ENCODE data around the gene AMFR.
"Not testable (repeated sequence)": the region's sequence is repeated elsewhere in the genome, so short reads cannot be mapped to it uniquely, and the experiment has no call there.

Gene AMFR

DNA sequence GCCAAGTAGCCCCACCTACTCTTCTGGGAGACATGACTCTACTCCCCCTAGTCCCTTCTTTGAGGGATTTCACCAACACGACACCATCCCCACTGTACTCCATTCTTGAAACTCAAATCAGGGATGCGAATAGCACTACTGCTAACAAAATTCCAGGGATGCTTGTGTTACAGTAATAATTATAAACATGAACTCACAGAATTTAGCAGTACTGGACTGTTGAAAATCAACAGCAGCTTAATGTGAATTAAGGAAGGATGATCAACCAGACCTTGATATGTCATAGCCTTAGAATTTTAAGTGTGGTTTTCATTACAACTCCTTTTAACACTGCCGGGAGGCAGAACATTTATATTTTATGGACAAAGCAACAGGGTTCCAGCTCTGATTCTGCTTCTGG is 37.9 kb downstream of the AMFR start:
- no peak for DNase-seq

DNA sequence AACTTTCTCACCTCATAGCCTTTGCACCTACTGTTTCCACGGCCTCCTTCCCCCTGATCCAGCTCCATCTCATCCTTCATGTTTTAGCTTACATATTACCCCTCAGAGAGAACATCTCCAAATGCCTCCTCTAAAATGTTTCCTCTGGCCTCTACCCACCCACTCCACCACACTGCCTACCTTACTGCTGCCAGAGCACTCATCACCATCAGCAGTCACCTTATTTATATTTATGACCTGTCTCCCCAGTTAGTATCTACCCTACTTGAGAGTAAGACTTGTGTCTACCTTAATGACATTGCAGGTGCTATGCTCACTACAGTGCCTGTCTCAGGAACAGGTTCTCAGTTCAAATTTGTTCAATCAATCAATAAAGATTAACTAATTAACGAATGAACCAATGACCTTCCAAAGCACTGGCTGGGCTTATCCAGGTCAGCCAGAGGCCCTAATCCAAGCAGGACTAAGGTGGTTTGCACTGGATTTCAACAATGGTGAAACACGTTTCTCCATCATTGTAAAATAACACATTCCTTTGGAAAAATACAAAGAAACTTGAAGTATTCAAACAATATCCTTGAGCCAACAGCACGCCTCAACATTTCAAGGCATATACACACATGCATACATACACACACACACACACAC is 41.1 kb downstream of the AMFR start:
- DNase-seq: no peak

DNA sequence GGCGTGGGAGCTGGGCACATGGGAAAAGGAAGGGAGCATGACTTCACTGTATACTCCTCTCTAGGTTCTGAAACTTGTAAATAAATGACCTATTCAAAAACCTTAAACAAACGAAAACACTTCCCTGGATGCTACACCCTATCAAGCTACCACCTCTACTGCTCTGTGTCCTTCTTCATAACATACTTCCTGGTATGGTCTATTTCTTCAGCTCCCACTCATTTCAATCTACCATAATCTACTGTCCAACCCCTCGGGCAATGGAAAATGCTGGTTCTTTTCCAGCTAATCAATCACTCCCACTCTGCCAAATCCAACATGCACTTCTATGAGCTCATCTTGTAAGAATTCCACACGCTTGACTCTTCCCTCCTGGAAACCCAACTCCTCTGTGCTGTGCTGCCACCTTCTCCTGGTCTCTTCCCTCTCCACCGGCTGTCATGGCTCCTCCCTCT is 42.4 kb downstream of the AMFR start:
- no peak for DNase-seq

DNA sequence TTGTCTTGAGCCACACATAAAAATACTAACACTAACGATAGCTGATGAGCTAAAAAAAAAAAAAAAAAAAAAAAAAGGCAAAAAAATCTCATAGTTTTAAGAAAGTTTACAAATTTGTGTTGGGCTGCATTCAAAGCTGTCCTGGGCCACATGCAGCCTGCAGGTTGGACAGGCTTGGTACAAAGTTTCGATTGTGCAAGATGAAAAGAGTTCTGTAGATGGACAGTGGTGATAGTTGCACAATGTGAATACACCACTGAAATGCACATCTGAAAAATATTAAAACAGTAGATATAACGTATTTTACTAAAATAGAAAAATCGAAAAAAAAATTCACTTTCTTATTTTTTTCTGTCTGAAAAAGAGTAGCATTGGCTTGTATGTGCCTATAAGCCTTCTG is 42.9 kb downstream of the AMFR start:
- no peak for DNase-seq

DNA sequence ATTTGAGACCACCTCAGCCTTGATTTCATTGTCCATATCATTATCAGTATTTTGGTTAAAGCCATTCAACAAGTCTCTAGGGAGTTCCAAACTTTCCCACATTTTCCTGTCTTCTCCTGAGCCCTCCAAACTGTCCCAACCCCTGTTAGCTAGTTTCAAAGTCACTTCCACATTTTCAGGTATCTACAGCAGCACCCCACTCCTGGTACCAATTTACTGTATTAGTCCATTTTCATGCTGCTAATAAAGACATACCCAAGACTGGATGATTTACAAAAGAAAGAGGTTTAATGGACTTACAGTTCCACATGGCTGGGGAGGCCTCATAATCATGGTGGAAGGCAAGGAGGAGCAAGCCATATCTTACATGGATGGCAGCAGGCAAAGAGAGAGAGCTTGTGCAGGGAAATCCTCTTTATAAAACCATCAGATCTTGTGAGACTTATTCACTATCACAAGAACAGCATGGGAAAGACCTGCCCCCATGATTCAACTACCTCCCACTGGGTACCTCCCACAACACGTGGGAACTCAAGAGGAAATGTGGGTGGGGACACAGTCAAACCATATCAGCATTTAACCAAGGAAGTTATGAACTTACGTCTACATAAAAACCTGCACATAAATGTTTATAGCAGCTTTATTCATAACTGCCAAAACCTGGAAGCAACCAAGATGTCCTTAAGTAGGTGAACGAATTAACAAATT is 44.4 kb downstream of the AMFR start:
- DNase-seq: not testable (repeated sequence)

DNA sequence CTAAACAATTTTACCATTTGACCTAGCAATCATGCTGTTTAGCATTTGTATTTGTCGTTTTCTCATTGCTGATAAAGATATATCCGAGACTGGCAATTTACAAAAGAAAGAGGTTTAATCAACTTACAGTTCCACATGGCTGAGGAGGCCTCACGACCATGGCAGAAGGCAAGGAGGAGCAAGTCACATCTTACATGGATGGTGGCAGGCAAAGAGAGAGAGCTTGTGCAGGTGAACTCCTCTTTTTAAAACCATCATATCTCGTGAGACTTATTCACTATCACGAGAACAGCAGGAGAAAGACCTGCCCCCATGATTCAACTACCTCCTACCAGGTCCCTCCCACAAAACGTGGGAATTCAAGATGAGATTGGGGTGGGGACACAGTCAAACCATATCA is 46.3 kb downstream of the AMFR start:
- not testable (repeated sequence) for DNase-seq

DNA sequence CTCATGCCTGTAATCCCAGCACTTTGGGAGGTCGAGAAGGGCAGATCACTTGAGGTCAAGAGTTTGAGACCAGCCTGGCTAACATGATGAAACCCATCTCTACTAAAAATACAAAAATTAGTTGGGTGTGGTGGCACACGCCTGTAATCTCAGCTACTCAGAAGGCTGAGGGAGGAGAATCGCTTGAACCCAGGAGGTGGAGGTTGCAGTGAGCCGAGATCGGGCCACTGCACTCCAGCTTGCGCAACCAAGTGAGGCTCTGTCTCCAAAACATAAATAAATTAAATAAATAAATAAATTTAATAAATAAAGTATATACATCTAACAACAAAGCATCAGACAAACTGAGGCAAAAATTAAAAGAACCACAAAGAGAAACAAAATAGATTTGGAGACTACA is 49.6 kb downstream of the AMFR start:
- not testable (repeated sequence) for DNase-seq

DNA sequence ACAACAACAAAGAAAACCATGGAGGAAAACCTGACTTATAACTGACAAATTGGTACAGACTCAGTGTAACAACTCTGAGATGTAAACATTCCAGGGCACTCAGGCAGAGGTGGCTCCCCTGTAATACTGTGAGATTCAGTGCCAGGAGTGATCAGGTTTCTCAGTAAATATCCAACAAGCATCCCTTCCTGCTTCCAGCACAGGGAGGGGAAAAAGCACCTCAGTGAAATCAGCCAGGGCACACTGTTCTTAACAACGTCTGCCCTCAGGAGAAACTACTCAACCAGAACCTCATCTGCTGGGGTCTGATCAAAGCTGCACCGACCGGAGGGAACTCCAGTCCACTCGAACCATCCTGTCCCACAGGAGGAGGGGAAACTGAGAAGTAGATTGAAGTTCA is 52.3 kb downstream of the AMFR start:
- no peak for DNase-seq

DNA sequence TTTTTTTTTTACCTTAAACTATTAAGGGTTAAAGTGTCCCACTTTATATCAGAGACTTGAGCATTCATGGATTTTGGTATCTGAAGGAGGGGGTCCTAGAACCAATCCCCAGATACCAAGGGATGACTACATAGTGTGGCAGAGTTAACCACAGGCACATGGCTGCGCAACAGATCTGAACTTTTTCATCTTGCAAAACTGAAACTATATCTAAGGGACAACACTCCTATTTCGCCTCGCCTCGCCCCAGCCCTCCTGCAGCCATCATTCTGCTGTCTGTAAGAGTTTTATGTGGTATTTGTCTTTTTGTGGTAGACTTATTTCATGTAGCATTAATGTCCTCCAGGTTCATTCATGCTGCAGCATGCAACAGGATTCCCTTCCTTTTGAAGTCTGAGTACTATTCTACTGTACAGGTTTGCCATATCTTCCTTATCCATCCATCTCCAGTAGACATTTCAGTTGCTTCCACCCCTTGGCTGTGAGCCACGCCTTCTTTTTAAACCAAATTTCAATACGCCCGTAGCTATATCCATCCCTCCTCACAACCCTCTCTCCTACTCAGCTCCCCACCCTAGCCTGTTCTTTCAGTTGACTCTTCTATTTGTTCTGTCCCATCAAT is 53.2 kb downstream of the AMFR start:
- DNase-seq: no peak

DNA sequence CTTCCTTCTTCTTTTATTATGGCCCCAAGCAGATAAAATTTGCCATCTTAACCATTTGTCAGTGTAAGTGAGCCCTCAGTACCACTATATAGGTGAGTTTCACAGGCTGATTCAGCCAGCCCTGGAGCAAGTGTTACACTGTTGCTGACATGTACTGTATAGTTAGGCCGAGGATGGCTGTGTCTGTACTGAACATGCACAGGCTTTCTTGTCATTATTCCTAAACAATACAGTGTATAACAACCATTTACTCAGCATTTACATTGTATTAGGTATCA is 53.7 kb downstream of the AMFR start:
- DNase-seq: no peak

DNA sequence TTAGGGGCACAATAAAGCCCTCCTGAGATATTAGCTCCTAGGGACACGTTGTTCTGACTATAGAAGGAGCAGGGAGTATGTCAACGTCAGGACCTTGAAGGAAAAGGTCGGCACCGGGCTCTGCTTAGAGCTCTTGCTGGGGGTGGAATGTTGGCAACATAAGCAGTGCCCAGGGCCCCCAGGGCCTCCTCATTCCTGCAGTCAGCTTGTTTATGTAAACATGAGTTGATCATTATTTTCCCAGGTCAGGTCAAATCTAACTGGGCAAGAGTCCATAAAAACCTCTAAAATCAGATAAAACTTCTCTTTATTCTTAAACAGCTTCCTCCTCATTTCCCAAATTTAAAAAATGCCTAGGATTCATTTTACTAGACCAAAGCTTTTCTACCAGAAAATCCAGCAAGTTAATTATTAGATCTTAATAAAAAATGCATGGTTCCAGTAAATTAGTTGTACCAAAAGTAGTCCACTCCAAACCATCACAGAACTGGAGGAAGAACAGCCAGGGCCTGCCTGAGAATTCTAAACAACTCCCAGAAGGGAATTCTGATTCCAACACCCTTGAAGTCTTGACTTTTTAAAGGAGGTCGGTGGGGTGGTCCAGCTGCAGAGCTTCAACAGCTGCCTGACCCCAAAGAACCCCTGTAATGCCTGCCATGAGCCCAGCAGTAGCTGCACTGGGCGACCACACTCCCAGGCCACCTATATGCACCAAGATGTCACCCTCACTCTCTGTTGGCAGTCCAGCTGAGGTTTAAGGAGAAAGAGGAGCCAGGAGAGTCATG is 54.3 kb downstream of the AMFR start:
- DNase-seq: no peak

DNA sequence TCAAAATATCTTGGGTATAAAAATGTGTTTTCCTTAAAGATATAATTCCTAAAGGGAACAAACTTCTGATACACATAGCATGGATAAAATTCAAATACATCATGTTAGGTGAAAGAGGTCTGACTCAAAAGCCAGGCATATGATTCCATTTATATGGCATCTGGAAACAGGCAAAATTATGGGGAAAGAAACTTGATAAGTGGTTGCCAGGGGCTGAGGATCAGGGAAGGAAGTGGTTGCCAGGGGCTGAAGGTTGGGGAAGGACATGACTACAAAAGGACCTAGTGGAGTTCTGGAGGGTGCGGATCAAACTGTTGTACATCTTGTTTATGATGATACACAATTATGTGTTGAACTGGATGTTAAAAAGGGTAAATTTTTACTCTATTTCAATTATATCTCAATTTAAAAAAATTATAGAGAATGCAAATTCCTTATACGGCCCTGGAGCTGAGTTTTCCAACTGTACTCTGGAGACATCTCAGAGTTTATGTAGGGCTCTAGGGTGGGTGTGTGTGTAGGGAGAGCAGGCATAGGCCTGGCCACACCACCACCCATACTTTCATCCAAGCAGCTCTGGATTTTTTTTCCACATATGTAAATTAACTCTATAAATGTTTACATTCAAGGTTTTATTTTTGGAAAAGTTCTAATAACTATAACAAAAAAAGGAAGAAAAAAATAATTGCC is 55.0 kb downstream of the AMFR start:
- DNase-seq: no peak

DNA sequence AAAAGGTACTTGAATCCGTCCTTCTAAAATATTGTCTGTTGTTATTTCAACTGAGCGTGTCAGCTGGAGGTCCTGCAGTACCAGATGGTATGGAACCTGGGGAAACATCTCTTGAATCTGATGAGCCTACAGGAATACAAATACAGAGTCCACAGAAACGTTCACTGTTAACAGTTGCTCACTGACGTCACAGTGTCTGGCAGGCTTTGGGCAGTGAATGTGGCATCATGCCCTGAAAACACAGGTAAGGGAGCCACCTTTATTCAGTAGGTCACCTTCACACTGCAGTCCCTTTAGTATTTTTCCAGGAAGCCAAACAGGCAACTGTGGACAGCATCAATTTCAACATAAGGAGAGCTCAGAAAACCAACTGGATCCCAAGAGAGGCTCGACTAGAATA is 56.1 kb downstream of the AMFR start:
- DNase-seq: no peak

DNA sequence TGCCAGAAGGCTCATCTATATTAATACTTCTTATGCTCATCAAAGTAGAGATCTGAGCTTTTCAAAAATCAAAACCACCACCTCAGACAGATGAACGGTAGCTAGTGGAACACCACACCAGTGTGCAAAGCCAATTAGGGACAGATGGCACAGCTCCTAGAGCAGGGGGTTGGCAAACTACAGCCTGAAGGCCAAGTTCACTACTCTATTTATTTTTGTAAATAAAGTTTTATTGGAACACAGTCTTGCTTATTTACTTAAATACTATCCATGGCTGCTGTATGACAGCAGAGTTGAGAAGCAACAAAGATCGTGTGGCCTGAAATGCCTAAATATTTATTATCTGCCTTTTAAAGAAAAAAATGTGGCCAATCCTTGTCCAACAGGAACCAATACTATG is 56.8 kb downstream of the AMFR start:
- DNase-seq: no peak

DNA sequence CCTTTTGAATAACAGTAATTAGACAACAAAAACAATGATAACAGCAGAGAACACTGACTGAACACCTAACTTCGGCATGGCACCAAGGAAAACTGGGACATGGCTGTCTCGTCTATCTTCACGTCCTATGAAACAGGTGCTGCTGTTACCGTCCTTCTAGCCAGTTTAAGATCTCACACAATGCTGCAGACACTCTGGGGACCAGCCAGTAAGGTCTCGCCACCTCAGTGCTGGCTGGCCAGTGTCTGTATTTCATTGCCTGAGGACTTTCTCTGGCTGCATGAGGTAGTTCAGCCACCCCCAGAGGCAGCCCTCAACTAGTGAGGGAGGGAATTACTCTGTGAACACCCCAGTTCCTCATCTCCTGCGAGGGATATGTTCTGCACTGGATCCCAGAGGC is 57.6 kb downstream of the AMFR start:
- DNase-seq: no peak

DNA sequence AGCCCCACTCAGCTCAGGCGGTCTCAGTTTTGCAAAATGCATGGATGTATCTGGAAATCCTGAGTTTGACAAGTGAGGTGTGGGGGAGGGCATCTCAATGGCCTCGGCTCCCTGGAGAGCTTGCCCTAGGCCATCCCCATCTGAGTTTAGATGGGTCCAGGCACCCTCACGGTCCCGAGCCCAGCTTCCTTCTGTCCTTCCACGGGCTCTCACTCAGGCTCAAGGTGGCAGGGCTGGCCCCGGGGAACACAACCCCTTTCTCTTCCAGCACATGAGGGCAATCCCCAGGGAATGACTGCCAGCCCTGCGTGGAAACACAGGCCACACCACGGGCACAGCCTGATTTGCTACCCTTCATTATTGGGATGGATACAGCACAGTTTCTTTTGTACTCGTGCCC is 58.4 kb downstream of the AMFR start:
- DNase-seq: no peak

DNA sequence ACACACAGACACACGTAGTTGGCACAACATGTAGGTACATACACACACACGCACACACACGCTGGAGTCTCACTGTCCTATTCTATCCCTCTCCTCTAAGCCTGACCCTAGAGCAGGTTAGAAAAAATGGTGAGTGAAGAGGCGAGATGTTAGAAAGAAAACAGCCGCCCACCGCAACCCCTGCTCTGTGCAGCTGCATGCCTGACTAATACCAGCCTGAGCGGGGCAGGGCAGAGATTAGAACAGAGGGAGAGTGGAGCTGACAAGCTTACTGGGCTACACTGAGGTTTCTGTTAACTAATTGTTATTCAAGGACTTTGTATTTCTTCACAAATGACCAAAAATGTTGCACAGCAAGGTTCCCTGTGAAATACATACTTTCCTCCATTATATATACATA is 59.8 kb downstream of the AMFR start:
- no peak for DNase-seq

DNA sequence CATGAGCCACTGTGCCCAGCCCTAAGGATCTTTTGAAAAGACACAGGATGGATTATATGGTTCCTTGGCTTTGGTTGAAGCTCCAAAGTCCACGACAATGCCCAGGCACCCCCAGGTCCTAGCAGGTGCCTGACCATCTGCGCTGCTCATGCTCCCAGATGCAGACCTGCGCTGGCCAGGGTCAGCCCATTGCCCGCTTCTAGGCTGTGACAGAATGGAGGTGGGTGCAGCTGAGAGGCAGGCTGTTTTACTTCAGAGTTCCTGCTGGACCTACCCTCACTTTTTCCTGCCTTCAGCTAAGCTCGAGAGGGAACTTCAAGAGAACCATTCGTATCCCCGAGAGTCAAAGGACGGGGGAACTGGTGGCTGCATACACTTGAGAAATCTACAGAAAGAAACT is 60.5 kb downstream of the AMFR start:
- no peak for DNase-seq

DNA sequence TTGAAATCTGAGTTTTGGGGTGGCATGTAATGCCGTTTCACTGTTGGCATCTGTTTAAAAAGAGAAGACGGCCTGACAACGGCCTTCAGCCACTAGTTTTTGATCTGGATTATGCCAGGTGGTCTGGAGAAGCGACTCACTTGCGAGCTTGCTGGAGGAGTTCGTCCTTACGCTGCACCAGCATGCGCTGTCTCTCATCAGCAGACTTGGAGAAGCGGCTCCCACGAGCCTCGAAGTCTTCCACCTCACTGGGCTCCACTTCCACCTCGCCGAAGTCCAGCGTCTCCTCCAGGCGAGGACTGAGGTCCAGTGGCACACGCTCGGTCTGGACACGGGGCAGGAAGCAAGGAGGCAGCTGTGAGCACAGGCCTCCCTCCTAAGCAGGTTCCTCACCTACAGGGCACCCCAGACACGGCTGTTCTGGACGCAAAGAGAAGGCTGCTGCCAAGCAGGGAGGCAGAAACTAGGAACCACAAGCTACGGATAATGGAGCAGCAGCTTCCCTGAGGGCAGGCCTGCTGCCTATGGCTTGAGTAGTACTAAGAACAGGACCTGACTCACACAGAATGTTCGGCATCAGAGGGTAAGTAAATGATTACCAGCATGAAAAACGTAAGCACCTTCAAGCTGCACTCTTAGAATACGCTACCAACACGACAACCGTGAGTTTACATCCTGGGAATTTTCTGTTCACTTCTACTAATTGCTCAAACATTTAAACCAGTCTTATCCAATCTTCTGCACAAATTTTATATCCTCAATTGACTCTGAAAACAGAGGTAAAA is 61.4 kb downstream of the AMFR start:
- DNase-seq: no peak

DNA sequence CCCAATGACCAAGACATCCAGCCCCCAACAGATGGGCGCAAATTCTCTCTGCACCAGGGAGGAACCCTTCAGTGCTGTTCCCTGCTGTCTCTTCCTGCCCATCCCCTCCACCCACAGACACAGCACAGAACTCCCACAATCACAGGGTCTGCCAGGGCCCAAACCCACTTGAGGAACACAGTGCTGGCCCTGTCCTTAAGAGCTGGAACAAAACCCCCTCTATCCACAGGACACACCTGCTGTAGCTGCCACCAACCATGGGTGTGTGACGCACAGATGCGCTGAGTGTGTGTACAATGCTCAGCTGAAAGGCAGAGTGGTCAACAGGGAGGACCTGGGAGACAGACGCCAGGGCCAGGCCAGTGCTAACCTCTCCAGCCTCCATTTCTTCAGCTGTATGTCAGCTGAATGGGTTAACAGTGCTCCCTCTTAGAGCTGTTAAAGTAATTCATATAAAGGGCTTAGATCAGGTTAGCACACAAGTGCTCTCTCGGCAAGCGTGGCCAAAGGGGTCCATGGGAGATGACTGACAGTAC is 62.1 kb downstream of the AMFR start:
- no peak for DNase-seq

DNA sequence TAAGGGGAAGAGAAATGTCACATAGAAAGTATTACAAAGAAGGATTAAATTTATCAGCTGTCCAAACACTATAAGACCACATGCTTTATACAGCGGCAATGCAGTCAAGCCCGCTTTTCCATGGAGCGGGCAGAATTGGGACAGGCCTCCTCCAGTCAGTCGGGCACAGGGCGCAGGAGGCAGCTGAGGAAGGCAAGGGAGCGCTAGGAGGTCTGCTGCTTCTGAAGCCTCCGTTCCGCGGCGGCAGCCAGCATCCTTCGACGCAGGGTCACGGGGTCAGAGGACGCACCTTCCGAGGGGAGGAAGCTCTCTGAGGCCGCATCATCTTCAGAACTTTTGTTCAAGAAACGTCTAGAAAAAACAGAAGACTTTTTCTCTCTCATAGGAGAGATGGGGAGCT is 62.6 kb downstream of the AMFR start:
- no peak for DNase-seq

DNA sequence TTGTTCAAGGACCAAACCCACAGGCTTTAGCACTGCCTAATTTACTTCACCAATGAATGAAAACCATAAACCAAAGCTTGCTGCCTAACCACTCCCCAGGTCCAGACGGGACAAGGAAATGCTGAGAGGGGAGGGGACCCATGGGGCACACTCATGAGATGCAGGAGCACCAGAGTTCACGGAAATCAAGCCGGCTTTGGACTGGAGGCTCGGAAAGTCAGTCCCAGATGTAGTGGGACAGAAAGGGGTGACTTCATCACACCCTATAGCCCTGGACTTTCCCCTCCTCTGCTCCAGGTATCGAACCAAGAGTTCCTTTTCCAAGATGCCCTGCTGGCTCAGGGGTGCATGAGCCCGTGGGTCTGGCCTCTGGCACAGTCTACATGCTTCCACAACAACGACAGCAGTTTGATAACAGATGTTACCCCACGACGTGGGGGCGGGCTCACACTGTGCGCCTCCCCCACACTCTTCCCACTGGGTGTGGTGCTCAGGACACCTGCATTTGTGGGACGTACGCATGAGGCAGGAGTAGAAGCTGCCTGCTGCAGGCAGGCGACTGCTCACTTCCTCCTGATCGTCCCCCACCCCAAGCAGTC is 63.2 kb downstream of the AMFR start:
- no peak for DNase-seq

Data from NCI-H1417 treated with DMSO at 0.1 percent for 48 hours (cell line).